COLO829 (cell line): ENCODE measurements around the gene USP17L28.
"Not testable (repeated sequence)": the region's sequence is repeated elsewhere in the genome, so short reads cannot be mapped to it uniquely, and the experiment has no call there.

Experiments used
- DNase-seq: peaks from one replicate; pipeline ENCODE4 v3.0.0; 2012; ENCODE audit warnings: low spot score

USP17L28 gene, protein sequence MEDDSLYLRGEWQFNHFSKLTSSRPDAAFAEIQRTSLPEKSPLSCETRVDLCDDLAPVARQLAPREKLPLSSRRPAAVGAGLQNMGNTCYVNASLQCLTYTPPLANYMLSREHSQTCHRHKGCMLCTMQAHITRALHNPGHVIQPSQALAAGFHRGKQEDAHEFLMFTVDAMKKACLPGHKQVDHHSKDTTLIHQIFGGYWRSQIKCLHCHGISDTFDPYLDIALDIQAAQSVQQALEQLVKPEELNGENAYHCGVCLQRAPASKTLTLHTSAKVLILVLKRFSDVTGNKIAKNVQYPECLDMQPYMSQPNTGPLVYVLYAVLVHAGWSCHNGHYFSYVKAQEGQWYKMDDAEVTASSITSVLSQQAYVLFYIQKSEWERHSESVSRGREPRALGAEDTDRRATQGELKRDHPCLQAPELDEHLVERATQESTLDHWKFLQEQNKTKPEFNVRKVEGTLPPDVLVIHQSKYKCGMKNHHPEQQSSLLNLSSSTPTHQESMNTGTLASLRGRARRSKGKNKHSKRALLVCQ

DNA sequence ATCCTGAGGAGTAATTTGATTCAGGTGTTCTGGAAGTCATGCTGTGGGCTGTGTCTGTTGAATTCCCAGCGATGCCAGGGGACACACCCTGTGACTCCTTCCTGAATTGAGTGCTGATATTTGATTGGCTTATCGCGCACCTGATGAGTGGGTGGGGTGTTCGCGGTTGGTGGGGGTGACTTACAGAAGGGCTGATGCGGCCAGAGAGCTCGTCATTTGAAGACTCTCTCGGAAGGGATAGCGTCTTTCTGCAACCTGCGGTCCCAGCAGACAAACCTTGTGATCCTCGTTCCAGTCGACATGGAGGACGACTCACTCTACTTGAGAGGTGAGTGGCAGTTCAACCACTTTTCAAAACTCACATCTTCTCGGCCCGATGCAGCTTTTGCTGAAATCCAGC is at the start of gene USP17L28:
Gene USP17L28 (plus strand): TSS at position 301 of the 400 bp plus-strand sequence. CDS start 0 bp downstream, at position 301.
- DNase-seq = not testable (repeated sequence)

DNA sequence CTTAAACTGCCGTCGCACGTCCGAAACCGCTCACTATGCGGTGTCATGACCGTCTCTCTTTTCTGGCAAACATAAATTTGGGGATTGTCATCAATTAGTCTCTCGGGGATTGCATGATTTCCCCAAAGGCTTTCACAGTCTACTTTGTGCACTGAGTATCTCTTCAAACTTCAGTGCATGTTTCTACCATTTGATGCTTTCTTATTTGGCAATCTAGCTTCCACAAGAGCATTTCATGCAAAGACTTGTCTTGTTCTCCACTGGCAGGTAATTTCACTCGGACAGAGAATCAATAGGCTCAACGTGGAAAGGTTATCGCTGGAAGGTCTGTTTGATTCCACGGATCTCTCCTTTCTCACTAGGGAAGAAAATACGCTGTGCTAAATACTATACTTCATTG is 24.5 kb upstream of the USP17L28 start:
- not testable (repeated sequence) for DNase-seq

DNA sequence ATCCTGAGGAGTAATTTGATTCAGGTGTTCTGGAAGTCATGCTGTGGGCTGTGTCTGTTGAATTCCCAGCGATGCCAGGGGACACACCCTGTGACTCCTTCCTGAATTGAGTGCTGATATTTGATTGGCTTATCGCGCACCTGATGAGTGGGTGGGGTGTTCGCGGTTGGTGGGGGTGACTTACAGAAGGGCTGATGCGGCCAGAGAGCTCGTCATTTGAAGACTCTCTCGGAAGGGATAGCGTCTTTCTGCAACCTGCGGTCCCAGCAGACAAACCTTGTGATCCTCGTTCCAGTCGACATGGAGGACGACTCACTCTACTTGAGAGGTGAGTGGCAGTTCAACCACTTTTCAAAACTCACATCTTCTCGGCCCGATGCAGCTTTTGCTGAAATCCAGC is 23.8 kb upstream of the USP17L28 start, which contains the start of gene USP17L24:
Gene USP17L24 (plus strand): TSS at position 301 of the 400 bp plus-strand sequence. CDS start 0 bp downstream, at position 301.
- not testable (repeated sequence) for DNase-seq

DNA sequence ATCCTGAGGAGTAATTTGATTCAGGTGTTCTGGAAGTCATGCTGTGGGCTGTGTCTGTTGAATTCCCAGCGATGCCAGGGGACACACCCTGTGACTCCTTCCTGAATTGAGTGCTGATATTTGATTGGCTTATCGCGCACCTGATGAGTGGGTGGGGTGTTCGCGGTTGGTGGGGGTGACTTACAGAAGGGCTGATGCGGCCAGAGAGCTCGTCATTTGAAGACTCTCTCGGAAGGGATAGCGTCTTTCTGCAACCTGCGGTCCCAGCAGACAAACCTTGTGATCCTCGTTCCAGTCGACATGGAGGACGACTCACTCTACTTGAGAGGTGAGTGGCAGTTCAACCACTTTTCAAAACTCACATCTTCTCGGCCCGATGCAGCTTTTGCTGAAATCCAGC is 19.1 kb upstream of the USP17L28 start, which contains the start of gene USP17L25:
Gene USP17L25 (plus strand): TSS at position 301 of the 400 bp plus-strand sequence. CDS start 0 bp downstream, at position 301.
- DNase-seq = not testable (repeated sequence)

DNA sequence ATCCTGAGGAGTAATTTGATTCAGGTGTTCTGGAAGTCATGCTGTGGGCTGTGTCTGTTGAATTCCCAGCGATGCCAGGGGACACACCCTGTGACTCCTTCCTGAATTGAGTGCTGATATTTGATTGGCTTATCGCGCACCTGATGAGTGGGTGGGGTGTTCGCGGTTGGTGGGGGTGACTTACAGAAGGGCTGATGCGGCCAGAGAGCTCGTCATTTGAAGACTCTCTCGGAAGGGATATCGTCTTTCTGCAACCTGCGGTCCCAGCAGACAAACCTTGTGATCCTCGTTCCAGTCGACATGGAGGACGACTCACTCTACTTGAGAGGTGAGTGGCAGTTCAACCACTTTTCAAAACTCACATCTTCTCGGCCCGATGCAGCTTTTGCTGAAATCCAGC is 14.3 kb upstream of the USP17L28 start, which contains the start of gene USP17L26:
Gene USP17L26 (plus strand): TSS at position 301 of the 400 bp plus-strand sequence. CDS start 0 bp downstream, at position 301.
- DNase-seq = not testable (repeated sequence)

DNA sequence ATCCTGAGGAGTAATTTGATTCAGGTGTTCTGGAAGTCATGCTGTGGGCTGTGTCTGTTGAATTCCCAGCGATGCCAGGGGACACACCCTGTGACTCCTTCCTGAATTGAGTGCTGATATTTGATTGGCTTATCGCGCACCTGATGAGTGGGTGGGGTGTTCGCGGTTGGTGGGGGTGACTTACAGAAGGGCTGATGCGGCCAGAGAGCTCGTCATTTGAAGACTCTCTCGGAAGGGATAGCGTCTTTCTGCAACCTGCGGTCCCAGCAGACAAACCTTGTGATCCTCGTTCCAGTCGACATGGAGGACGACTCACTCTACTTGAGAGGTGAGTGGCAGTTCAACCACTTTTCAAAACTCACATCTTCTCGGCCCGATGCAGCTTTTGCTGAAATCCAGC is 9.6 kb upstream of the USP17L28 start, which contains the start of gene USP17L5:
Gene USP17L5 (plus strand): TSS at position 301 of the 400 bp plus-strand sequence. CDS start 0 bp downstream, at position 301.
- DNase-seq = not testable (repeated sequence)

DNA sequence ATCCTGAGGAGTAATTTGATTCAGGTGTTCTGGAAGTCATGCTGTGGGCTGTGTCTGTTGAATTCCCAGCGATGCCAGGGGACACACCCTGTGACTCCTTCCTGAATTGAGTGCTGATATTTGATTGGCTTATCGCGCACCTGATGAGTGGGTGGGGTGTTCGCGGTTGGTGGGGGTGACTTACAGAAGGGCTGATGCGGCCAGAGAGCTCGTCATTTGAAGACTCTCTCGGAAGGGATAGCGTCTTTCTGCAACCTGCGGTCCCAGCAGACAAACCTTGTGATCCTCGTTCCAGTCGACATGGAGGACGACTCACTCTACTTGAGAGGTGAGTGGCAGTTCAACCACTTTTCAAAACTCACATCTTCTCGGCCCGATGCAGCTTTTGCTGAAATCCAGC is 4.8 kb upstream of the USP17L28 start, which contains the start of gene USP17L27:
Gene USP17L27 (plus strand): TSS at position 301 of the 400 bp plus-strand sequence. CDS start 0 bp downstream, at position 301.
- DNase-seq = not testable (repeated sequence)

DNA sequence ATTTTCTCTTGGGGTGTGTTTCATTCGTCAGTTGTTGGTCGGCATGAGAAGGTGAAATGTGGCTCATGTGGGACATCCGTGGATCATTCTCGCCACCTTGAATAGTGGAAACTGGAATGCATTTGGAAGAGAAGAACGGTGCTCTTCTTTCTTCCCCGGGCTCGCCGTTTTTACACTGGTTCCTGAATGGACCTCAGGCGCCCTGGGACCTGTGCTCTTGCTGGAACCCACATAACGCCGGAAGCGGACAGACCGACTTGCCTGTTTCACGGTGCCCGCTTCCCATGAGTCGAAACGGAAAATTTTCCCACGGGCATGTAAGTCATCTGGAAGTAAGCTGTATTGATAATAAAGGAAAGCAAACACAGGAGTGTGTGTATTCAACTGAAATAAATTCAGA is 2.2 kb downstream of the USP17L28 start:
- DNase-seq = not testable (repeated sequence)

DNA sequence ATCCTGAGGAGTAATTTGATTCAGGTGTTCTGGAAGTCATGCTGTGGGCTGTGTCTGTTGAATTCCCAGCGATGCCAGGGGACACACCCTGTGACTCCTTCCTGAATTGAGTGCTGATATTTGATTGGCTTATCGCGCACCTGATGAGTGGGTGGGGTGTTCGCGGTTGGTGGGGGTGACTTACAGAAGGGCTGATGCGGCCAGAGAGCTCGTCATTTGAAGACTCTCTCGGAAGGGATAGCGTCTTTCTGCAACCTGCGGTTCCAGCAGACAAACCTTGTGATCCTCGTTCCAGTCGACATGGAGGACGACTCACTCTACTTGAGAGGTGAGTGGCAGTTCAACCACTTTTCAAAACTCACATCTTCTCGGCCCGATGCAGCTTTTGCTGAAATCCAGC is 4.6 kb downstream of the USP17L28 start, which contains the start of gene USP17L29:
Gene USP17L29 (plus strand): TSS at position 301 of the 400 bp plus-strand sequence. CDS start 0 bp downstream, at position 301.
- DNase-seq = not testable (repeated sequence)

DNA sequence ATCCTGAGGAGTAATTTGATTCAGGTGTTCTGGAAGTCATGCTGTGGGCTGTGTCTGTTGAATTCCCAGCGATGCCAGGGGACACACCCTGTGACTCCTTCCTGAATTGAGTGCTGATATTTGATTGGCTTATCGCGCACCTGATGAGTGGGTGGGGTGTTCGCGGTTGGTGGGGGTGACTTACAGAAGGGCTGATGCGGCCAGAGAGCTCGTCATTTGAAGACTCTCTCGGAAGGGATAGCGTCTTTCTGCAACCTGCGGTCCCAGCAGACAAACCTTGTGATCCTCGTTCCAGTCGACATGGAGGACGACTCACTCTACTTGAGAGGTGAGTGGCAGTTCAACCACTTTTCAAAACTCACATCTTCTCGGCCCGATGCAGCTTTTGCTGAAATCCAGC is 14.1 kb downstream of the USP17L28 start, which contains the start of gene USP17L30:
Gene USP17L30 (plus strand): TSS at position 301 of the 400 bp plus-strand sequence. CDS start 0 bp downstream, at position 301.
- DNase-seq = not testable (repeated sequence)

DNA sequence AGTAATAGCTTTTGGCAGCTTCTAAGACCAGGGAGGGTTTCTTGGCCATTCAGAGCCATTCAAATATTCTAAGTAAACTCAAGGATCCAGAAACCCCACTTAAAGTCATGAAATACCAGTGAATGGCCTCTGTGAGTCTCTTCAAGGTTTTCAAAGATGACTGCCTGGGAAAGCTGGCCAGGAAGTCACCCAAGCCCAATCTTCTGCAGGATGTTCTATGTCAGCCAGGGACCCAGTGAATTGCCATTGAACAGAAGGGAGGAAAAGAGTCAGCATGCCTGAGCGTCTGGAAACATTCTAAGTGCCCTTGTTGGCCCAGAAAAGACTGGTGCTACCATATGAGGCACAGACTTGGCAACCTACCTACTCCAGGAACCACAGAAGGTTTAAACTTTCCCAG is 31.2 kb downstream of the USP17L28 start:
- DNase-seq = not testable (repeated sequence)

DNA sequence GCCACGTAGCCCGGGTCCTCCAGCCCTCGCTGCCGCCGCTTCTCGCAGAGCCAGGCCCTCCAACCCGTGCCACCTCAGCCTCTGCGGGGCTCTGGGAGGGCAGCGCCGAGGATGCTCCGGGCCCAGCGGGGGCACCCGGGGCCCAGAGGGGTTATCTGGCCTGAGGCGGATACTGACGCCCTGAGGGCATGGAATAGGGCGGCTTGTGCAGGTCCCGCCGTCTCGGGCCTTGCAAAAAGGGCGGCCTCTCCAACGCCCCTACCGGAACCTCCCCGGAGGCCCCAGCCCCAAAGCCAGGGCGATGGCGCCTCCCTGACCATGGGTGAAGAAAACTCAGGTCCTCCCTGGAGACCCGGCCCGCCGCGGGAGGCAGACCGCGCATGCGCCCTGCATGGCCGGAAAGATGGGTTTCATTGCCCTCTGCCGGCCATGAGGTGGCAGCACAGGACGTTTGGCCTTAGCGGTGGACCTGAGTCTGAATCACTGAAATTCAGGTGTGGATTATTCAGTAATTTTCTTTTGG is 32.4 kb downstream of the USP17L28 start:
- not testable (repeated sequence) for DNase-seq

DNA sequence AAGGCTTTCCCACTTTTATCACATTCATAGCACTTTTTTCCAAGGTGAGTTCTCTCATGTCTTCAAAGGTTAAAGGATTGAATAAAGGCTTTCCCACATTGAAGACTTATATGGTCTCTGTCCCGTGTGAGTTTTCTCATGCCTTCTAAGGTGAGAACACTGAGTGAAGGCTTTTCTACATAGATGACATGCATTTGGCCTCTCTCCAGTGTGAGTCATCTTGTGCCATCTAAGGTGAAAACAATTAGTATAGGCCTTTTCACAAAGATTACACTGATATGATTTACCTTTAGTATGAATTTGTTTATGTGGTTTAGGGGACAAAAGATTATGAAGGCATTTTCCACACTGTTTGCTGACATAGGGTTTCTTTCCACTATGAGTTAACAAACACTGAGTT is 35.4 kb downstream of the USP17L28 start:
- no peak for DNase-seq

DNA sequence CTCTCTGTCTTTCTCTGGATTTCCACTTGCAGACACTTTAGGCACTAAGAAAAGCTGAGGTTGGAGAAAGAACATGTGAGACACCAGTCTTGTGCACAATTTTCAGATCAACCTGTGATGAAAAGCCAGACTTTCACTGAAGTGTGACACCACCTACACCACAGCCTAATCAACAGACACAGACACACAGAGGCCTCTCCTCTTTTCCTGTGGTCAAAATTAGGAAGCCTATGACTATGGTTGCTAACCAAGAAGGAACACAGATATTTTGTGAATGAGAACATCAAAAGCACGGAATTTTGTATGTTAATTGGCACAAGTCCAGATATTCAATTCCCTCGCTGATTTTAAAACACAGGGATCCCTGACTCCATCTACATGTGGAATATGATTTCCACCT is 40.3 kb downstream of the USP17L28 start:
- not testable (repeated sequence) for DNase-seq
